ENCODE measurements around the gene GBX2. TPM values are rescaled to one million over a fixed set of nuclear protein-coding genes. Genes with fewer than 3 reads are reported as not detected.

GBX2 gene
- total RNA-seq, 6 experiments from 2014 or later = not detected

- Histone ChIP-seq H3K27ac (no peak overlapping the region), H3K36me3 (no peaks in the 10 kb centered on the region), H3K4me3 (no peak overlapping the region), H3K4me1 (peaks cover 0 to 38% (median 0%) of the 10 kb centered on the region in 4 donors), H3K27me3 (peaks cover 14 to 46% of the 10 kb centered on the region in 2 donors), H3K9me3 (no peaks in the 10 kb centered on the region)
- TF ChIP-seq POLR2A (IDR thresholded peaks at IDR 0.05) = no peak
- TF ChIP-seq CTCF (IDR thresholded peaks at IDR 0.05) = no peak
- ATAC-seq (no peak), DNase-seq (no peak)
- WGBS (ENCODE audit: insufficient coverage, low coverage, low lambda C conversion rate, missing lambda C conversion rate) = 0% methylated on average over 2 of the region's 67 CpGs
- intact Hi-C loops (cut with DNase I) = no loop called here
These were observed 3.8 kb downstream of the GBX2 start for GRCh38 chr2:236164201-236164924.

GRCh38 chr2:236163471-236164200 is 4.5 kb downstream of the GBX2 start:
- Histone ChIP-seq H3K9me3 (no peaks in the 10 kb centered on the region), H3K36me3 (no peaks in the 10 kb centered on the region), H3K4me3 (no peak overlapping the region), H3K4me1 (peaks cover 0 to 37% (median 0%) of the 10 kb centered on the region in 4 donors), H3K27ac (no peak overlapping the region), H3K27me3 (peaks cover 14 to 40% of the 10 kb centered on the region in 2 donors)
- no peak for TF ChIP-seq POLR2A (IDR thresholded peaks at IDR 0.05)
- no peak for TF ChIP-seq CTCF (IDR thresholded peaks at IDR 0.05)
- intact Hi-C loops (cut with DNase I) = no loop called here
- WGBS (ENCODE audit: insufficient coverage, low coverage, low lambda C conversion rate, missing lambda C conversion rate) = 0% methylated on average over 1 of the region's 59 CpGs
- ATAC-seq (no peak), DNase-seq (no peak)

- intact Hi-C loops (cut with DNase I) = no loop called here
- Histone ChIP-seq H3K4me1 (peaks cover 0 to 30% (median 0%) of the 10 kb centered on the region in 4 donors), H3K4me3 (no peak overlapping the region), H3K9me3 (no peaks in the 10 kb centered on the region), H3K27me3 (peaks cover 14 to 34% of the 10 kb centered on the region in 2 donors), H3K36me3 (no peaks in the 10 kb centered on the region), H3K27ac (no peak overlapping the region)
- ATAC-seq (no peak), DNase-seq (no peak)
- TF ChIP-seq CTCF (IDR thresholded peaks at IDR 0.05) (no peak), POLR2A (IDR thresholded peaks at IDR 0.05) (no peak)
- 7% methylated on average over 13 of the region's 33 CpGs for WGBS (ENCODE audit: insufficient coverage, low coverage, low lambda C conversion rate, missing lambda C conversion rate)
These were observed 5.2 kb downstream of the GBX2 start for GRCh38 chr2:236162882-236163470.

- intact Hi-C loops (cut with DNase I) = no loop called here
- ATAC-seq = no peak
- Histone ChIP-seq H3K9me3 (no peaks in the 10 kb centered on the region), H3K27me3 (peaks cover 14 to 26% of the 10 kb centered on the region in 2 donors), H3K27ac (no peak overlapping the region), H3K4me3 (no peak overlapping the region), H3K4me1 (peaks cover 0 to 23% (median 0%) of the 10 kb centered on the region in 4 donors), H3K36me3 (no peaks in the 10 kb centered on the region)
- TF ChIP-seq CTCF (IDR thresholded peaks at IDR 0.05) = no peak
- TF ChIP-seq POLR2A (IDR thresholded peaks at IDR 0.05) = no peak
- 20% methylated on average over 13 of the region's 16 CpGs for WGBS (ENCODE audit: insufficient coverage, low coverage, low lambda C conversion rate, missing lambda C conversion rate)
- no peak for DNase-seq
These were observed 5.9 kb downstream of the GBX2 start for GRCh38 chr2:236162031-236162845.
